K562 (cell line): Measurements from ENCODE around the gene TFEB. TPM values are rescaled to one million over a fixed set of nuclear protein-coding genes. Genes with fewer than 3 reads are reported as not detected.
A peak's percentile ranks its signal among the peaks of the same experiment; 100 is the strongest.

Experiments
- ATAC-seq: fragments of 200-7000 bp; cut with Tn5 transposase; 3 replicates; pipeline ENCODE4 v1.9.1; 2020; ENCODE audit warnings: moderate library complexity
- BruUV-seq: library from RNA; stranded (reverse); fragments of 400-500 nt; replicated peaks from 2 replicates; lab custom pipeline; 2021; lab: Mats Ljungman, UMichigan
- CTCF ChIA-PET: fragments of 300-600 bp; formaldehyde crosslinking; extraction: SDS; loops from one replicate; lab custom pipeline; 2021; ENCODE audit warnings: low intra/inter-chr PET ratio; lab: Yijun Ruan, JAX
- POLR2A ChIA-PET: fragments of 300-600, 350-650 bp; sonication (Branson Sonifier 250); formaldehyde crosslinking; extraction: SDS; loops from one replicate; lab custom pipeline; 2021; ENCODE audit warnings: antibody characterized with exemption, inconsistent platforms; lab: Yijun Ruan, JAX
- DNase-seq, 4 experiments: peaks; one replicate each; pipeline versions ENCODE4 v3.0.0 to v3.0.0-alpha.2; 2011 to 2018; ENCODE audit warnings: low spot score in 3 of 4, mixed read lengths in 3 of 4; ENCODE audit errors: extremely low read depth in 1 of 4
- FAIRE-seq: peaks from 2 replicates; lab custom pipeline; 2011; peaks lifted over from hg19 to GRCh38; lab: Jason Lieb, UNC
- H2AFZ ChIP-seq: 2 replicates; pipeline ENCODE4 v1.6.0; 2011; ENCODE audit warnings: low read depth, low read length, control low read depth, inconsistent platforms
- H3K27ac ChIP-seq: fragments of 200-600 bp; 3 replicates; pipeline ENCODE4 v1.8.0; 2011; ENCODE audit warnings: low read depth, mild to moderate bottlenecking, control low read depth, inconsistent platforms, low read length, moderate library complexity, mixed read lengths; ENCODE audit errors: extremely low read depth
- H3K27me3 ChIP-seq, 2 experiments: fragments of 300-600 bp in 1 of 2; 2 replicates in 1 of 2; 3 replicates in 1 of 2; pipeline versions ENCODE4 v1.6.0 to v1.8.0; 2011; ENCODE audit warnings: inconsistent platforms in 2 of 2, low read length in 2 of 2, mild to moderate bottlenecking in 1 of 2, mixed read lengths in 1 of 2, moderate library complexity in 1 of 2; ENCODE audit not compliant: control insufficient read depth in 2 of 2, insufficient read depth in 2 of 2
- H3K36me3 ChIP-seq: fragments of 300-600 bp; 3 replicates; pipeline ENCODE4 v1.8.0; 2011; ENCODE audit warnings: mild to moderate bottlenecking, low read length, inconsistent platforms; ENCODE audit not compliant: control insufficient read depth, insufficient read depth
- H3K4me1 ChIP-seq, 2 experiments: fragments of 200-600 bp in 1 of 2; replicated peaks in 1 of 2; 2 replicates in 1 of 2; 3 replicates in 1 of 2; pipeline versions ENCODE4 v1.5.1 to v1.8.0; 2011; ENCODE audit warnings: inconsistent platforms in 2 of 2, low read length in 2 of 2, mild to moderate bottlenecking in 1 of 2, mixed read lengths in 1 of 2, moderate library complexity in 1 of 2; ENCODE audit not compliant: control insufficient read depth in 2 of 2, insufficient read depth in 2 of 2
- H3K4me2 ChIP-seq: 2 replicates; pipeline ENCODE4 v1.6.1; 2011; ENCODE audit warnings: low read length, control low read depth, inconsistent platforms, mixed read lengths; ENCODE audit not compliant: insufficient read depth
- H3K4me3 ChIP-seq: fragments of 200-600 bp; sonication (generic), shearing (Covaris generic); 2 replicates; pipeline ENCODE4 v1.5.1; 2016; ENCODE audit warnings: control low read depth, inconsistent platforms
- H3K79me2 ChIP-seq: fragments of 200-600 bp; 3 replicates; pipeline ENCODE4 v1.8.0; 2011; ENCODE audit warnings: low read length, inconsistent platforms; ENCODE audit not compliant: control insufficient read depth, insufficient read depth
- H3K9ac ChIP-seq, 2 experiments: 2 replicates each; pipeline versions ENCODE4 v1.6.0 to v1.6.1; 2011; ENCODE audit warnings: low read depth in 2 of 2, low read length in 2 of 2, control low read depth in 1 of 2, inconsistent platforms in 1 of 2, mild to moderate bottlenecking in 1 of 2, mixed read lengths in 1 of 2; ENCODE audit not compliant: insufficient read depth in 1 of 2
- H3K9me1 ChIP-seq: one replicate; pipeline ENCODE4 v1.6.0; 2011; ENCODE audit warnings: inconsistent platforms, mild to moderate bottlenecking, low read length, moderate library complexity; ENCODE audit not compliant: control insufficient read depth, insufficient read depth
- H3K9me3 ChIP-seq: replicated peaks from 2 replicates; pipeline ENCODE4 v1.5.1; 2011; ENCODE audit warnings: low read depth, low read length, inconsistent platforms; ENCODE audit not compliant: control insufficient read depth, insufficient read depth
- H4K20me1 ChIP-seq: replicated peaks from 2 replicates; pipeline ENCODE4 v1.6.1; 2011; ENCODE audit warnings: low read length, inconsistent platforms, mixed read lengths; ENCODE audit not compliant: control insufficient read depth, insufficient read depth
- CTBP1 ChIP-seq: fragments of 450-650 bp; IDR thresholded peaks from 2 replicates; pipeline ENCODE4 v1.6.1; 2016; ENCODE audit warnings: borderline replicate concordance
- POLR2G ChIP-seq: fragments of 200-400 bp; formaldehyde crosslinking; IDR thresholded peaks from 2 replicates; pipeline ENCODE4 v1.6.1; 2017; ENCODE audit warnings: low read depth, mild to moderate bottlenecking, antibody characterized with exemption, low read length, moderate library complexity
- RBFOX2 ChIP-seq: fragments of 200-400 bp; formaldehyde crosslinking; IDR thresholded peaks from 2 replicates; pipeline ENCODE4 v1.6.1; 2017; ENCODE audit warnings: low read depth, mild to moderate bottlenecking, low read length, moderate library complexity
- WGBS: fragments of 100-300 bp; shearing (Covaris generic); methylation state at CpG from one replicate; pipeline ENCODE4 v1.1.6; 2016; ENCODE audit warnings: low coverage, mixed read lengths; ENCODE audit not compliant: insufficient coverage; ENCODE audit errors: missing lambda C conversion rate; 5-methylcytosine and 5-hydroxymethylcytosine counted together
- in situ Hi-C: fragments of 300-500 bp; cut with MboI; formaldehyde crosslinking; loops from 4 replicates; pipeline ENCODE4 v1.15.0; 2018; ENCODE audit warnings: inconsistent platforms, mixed read lengths
- intact Hi-C: fragments of 100-400 bp; cut with micrococcal nuclease; formaldehyde crosslinking; loops from 2 replicates; pipeline ENCODE4 v1.14.2; 2022
- polyA plus RNA-seq, 8 experiments: library from polyadenylated mRNA; depleted of rRNA in 4 of 8; stranded (reverse) in 5 of 8; unstranded in 3 of 8; fragments of >200 nt; fragmentation: Nextera tagmentation in 2 of 8; fragmentation: Illumina TruSeq in 1 of 8; extraction: Ambion mirVana in 2 of 8; extraction: Trizol in 1 of 8; gene quantifications; 2 replicates each; pipeline versions ENCODE4 v1.2.1 to v1.2.3, GENCODE V29; 2011 to 2014; ENCODE audit warnings: inconsistent platforms in 1 of 8, missing spikeins in 1 of 8
- total RNA-seq, 7 experiments: library from RNA; depleted of rRNA in 6 of 7; stranded (reverse); fragments of >200 nt in 6 of 7; fragmentation: Illumina TruSeq in 2 of 7; extraction: Trizol in 2 of 7; gene quantifications; 2 replicates each; pipeline versions ENCODE4 v1.2.1 to v1.2.3, GENCODE V29; 2011 to 2021; ENCODE audit warnings: low replicate concordance in 1 of 7

TFEB gene
- total and polyA plus RNA-seq, 9 of the 15 experiments (the other 6 are each of a cell fraction or from before 2014, with no cell fraction given) = 0.04 to 4.7 (median 2.0) TPM

- Histone ChIP-seq H4K20me1 (no peaks in the 10 kb centered on the region; the same call in 1 of the 2 replicates), H3K4me1 (peaks cover 31 to 41% of the 10 kb centered on the region in 2 experiments), H3K4me2 (no peak overlapping the region), H3K9me1 (no peaks in the 10 kb centered on the region), H3K4me3 (no peak overlapping the region), H3K36me3 (peaks cover 19% of the 10 kb centered on the region; the same call in 2 of the 3 replicates), H2AFZ (no peak overlapping the region), H3K27me3 (no peaks in the 10 kb centered on the region), H3K79me2 (no peaks in the 10 kb centered on the region), H3K9me3 (no peaks in the 10 kb centered on the region), H3K9ac (no peak overlapping the region), H3K27ac (no peak overlapping the region)
- BruUV-seq = no TSS peak
- ATAC-seq = no peak
- CTCF ChIA-PET = no interaction called here
- intact Hi-C loops = no loop called here
- in situ Hi-C loops = loop anchor here (5.0 kb wide), 1 partner anchor 34 kb away; the partner anchor contains the start of gene TFEB
- no peak for FAIRE-seq
- WGBS = 68% methylated on average over 24 of the region's 29 CpGs
- no peak for DNase-seq
- POLR2A ChIA-PET = interaction anchor here (1.5 kb wide), 1 partner anchor 10 kb away, joined by 3 read pairs; no protein-coding TSS in a partner anchor
- TF ChIP-seq CTBP1 (no peak), RBFOX2 (0 out of 2 replicates have a peak, but pooled peaks have one; percentile 20), POLR2G (0 out of 2 replicates have a peak, but pooled peaks have one; percentile 3)
Measured at GRCh38 chr6:41771058-41771983, 35.9 kb upstream of the TFEB start.
